Endodermal cell (in vitro differentiated cells): Measurements from ENCODE around the gene IGFBP2. TPM values are rescaled to one million over a fixed set of nuclear protein-coding genes. Genes with fewer than 3 reads are reported as not detected.

Source experiments
- DNase-seq: peaks from one replicate; pipeline ENCODE4 v3.0.0-alpha.2; 2017
- H3K27ac ChIP-seq: 2 replicates; pipeline ENCODE4 v1.5.1; 2013; ENCODE audit warnings: mild to moderate bottlenecking, low read depth, low read length, moderate library complexity
- H3K27me3 ChIP-seq: 2 replicates; pipeline ENCODE4 v1.6.1; 2013; ENCODE audit warnings: mild to moderate bottlenecking, low read length, moderate library complexity; ENCODE audit not compliant: insufficient read depth, control insufficient read depth, poor library complexity, severe bottlenecking
- H3K36me3 ChIP-seq: 2 replicates; pipeline ENCODE4 v1.7.0; 2013; ENCODE audit warnings: mild to moderate bottlenecking, low read length, moderate library complexity; ENCODE audit not compliant: control insufficient read depth, insufficient read depth
- H3K4me1 ChIP-seq: one replicate; pipeline ENCODE4 v1.7.0; 2013; ENCODE audit warnings: low read length; ENCODE audit not compliant: control insufficient read depth, insufficient read depth
- H3K4me3 ChIP-seq: 2 replicates; pipeline ENCODE4 v1.5.1; 2013; ENCODE audit warnings: mild to moderate bottlenecking, low read length, moderate library complexity
- H3K9ac ChIP-seq: 2 replicates; pipeline ENCODE4 v1.6.1; 2013; ENCODE audit warnings: mild to moderate bottlenecking, low read length, moderate library complexity; ENCODE audit not compliant: poor library complexity, severe bottlenecking; ENCODE audit errors: extremely low read depth
- H3K9me3 ChIP-seq: 2 replicates; pipeline ENCODE4 v1.6.1; 2013; ENCODE audit warnings: mild to moderate bottlenecking, low read length, moderate library complexity; ENCODE audit not compliant: control insufficient read depth
- H3K27ac Mint-ChIP-seq: 2 replicates; pipeline ENCODE4 v1.8.0; 2020; ENCODE audit warnings: mixed read lengths
- H3K27me3 Mint-ChIP-seq: 2 replicates; pipeline ENCODE4 v1.8.0; 2021; ENCODE audit warnings: mild to moderate bottlenecking, mixed read lengths; ENCODE audit not compliant: insufficient read depth
- H3K36me3 Mint-ChIP-seq: 2 replicates; pipeline ENCODE4 v1.8.0; 2020; ENCODE audit warnings: low read depth, mixed read lengths
- H3K4me1 Mint-ChIP-seq: 2 replicates; pipeline ENCODE4 v1.8.0; 2020; ENCODE audit warnings: mixed read lengths
- H3K4me3 Mint-ChIP-seq: 2 replicates; pipeline ENCODE4 v1.8.0; 2020; ENCODE audit warnings: mild to moderate bottlenecking, moderate library complexity, mixed read lengths
- H3K9me3 Mint-ChIP-seq: 2 replicates; pipeline ENCODE4 v1.8.0; 2020; ENCODE audit warnings: mild to moderate bottlenecking, mixed read lengths
- WGBS, 2 experiments: methylation state at CpG; one replicate each; pipeline versions ENCODE4 v1.1.5 to v1.1.7; 2013; ENCODE audit warnings: missing lambda C conversion rate in 2 of 2, mixed read lengths in 1 of 2; ENCODE audit not compliant: insufficient coverage in 1 of 2, insufficient read length in 1 of 2; 5-methylcytosine and 5-hydroxymethylcytosine counted together
- total RNA-seq, 2 donors: library from RNA; stranded (reverse); fragmentation: NEBNext Ultra II Directional in 1 of 2; extraction: Animal tissue kit (Norgen Biotek cat#: 25700) in 1 of 2; gene quantifications; 2 replicates in 1 of 2; 3 replicates in 1 of 2; pipeline ENCODE4 v1.2.1, GENCODE V29; 2021
- TF ChIP-seq, protein P1 (sequence below): fragments of 200-600 bp; sonication (generic); conservative IDR thresholded peaks from 2 replicates; pipeline ENCODE4 v1.5.0; 2021; ENCODE audit warnings: antibody characterized with exemption, mild to moderate bottlenecking

IGFBP2 gene
- total RNA-seq, 2 donors from 2014 or later = 80.8 to 313 TPM

DNA sequence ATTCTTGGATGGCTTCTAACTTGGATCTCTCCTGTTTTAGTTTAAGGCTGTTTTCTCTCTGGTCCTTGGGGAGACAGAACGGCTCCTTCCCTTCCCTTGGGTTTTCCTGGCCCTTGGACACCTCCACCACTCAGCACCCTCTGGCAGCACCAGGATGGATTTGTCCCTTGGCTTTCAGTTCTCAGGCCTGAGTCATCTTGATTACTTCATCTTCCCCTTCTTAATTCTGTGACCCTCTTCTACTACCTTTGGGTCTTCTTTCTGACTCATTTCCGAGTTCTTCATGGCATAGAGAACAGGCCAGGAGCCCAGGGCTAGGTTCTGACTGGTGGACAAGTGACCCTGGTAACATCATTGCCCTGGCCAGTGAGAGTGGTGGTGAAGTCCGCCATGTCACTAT, 14.9 kb downstream of the IGFBP2 start:
- Mint-ChIP-seq H3K36me3 (peaks cover 16% of the 10 kb centered on the region), H3K27me3 (no peaks in the 10 kb centered on the region), H3K4me3 (no peak overlapping the region), H3K9me3 (peaks cover 3% of the 10 kb centered on the region), H3K27ac (no peak overlapping the region), H3K4me1 (peaks cover 37% of the 10 kb centered on the region)
- no peak overlapping the region for H3K9ac ChIP-seq
- no peak overlapping the region for H3K27ac ChIP-seq
- H3K4me3 ChIP-seq = no peak overlapping the region
- no peaks in the 10 kb centered on the region for H3K27me3 ChIP-seq
- no peak for DNase-seq
- H3K4me1 ChIP-seq = peaks cover 12% of the 10 kb centered on the region
- H3K9me3 ChIP-seq = no peaks in the 10 kb centered on the region
- WGBS, 2 experiments = 93 to 94% methylated on average over 2 to 3 of the region's 3 CpGs
- TF ChIP-seq, protein P1, sequence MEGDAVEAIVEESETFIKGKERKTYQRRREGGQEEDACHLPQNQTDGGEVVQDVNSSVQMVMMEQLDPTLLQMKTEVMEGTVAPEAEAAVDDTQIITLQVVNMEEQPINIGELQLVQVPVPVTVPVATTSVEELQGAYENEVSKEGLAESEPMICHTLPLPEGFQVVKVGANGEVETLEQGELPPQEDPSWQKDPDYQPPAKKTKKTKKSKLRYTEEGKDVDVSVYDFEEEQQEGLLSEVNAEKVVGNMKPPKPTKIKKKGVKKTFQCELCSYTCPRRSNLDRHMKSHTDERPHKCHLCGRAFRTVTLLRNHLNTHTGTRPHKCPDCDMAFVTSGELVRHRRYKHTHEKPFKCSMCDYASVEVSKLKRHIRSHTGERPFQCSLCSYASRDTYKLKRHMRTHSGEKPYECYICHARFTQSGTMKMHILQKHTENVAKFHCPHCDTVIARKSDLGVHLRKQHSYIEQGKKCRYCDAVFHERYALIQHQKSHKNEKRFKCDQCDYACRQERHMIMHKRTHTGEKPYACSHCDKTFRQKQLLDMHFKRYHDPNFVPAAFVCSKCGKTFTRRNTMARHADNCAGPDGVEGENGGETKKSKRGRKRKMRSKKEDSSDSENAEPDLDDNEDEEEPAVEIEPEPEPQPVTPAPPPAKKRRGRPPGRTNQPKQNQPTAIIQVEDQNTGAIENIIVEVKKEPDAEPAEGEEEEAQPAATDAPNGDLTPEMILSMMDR = no peak
- peaks cover 5% of the 10 kb centered on the region for H3K36me3 ChIP-seq

DNA sequence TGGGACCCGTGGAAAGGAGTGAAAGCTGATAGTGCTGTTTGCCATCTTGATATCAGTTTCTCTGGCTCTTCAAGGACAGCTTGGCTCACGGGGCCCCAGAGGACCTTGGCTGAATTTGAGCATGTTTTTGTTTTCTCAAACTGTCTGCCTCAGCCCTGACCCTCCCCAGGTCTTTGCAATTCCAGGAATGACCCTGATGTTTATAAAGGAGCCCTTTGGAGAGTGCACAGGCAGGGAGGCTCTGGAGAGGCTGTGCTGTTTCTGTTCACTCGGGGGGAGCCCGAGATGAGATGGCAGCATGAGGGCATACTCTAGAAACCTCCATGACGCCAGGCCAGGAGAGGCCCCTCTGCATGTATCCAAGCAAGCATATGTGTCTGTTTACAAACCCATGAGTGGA, 16.4 kb downstream of the IGFBP2 start:
- no peak overlapping the region for H3K4me3 Mint-ChIP-seq
- peaks cover 23% of the 10 kb centered on the region for H3K4me1 Mint-ChIP-seq
- peaks cover 3% of the 10 kb centered on the region for H3K9me3 Mint-ChIP-seq
- Histone ChIP-seq H3K9me3 (no peaks in the 10 kb centered on the region), H3K27ac (peak overlapping the region; percentile 14), H3K27me3 (no peaks in the 10 kb centered on the region), H3K36me3 (peaks cover 10% of the 10 kb centered on the region), H3K9ac (no peak overlapping the region), H3K4me3 (no peak overlapping the region), H3K4me1 (peaks cover 12% of the 10 kb centered on the region)
- peak overlapping the region; percentile 39 for H3K27ac Mint-ChIP-seq
- no peaks in the 10 kb centered on the region for H3K27me3 Mint-ChIP-seq
- H3K36me3 Mint-ChIP-seq = peaks cover 16% of the 10 kb centered on the region
- 74 to 85% methylated on average over 5 of the region's 5 CpGs for WGBS, 2 experiments
- TF ChIP-seq, protein P1 = no peak
- no peak for DNase-seq

DNA sequence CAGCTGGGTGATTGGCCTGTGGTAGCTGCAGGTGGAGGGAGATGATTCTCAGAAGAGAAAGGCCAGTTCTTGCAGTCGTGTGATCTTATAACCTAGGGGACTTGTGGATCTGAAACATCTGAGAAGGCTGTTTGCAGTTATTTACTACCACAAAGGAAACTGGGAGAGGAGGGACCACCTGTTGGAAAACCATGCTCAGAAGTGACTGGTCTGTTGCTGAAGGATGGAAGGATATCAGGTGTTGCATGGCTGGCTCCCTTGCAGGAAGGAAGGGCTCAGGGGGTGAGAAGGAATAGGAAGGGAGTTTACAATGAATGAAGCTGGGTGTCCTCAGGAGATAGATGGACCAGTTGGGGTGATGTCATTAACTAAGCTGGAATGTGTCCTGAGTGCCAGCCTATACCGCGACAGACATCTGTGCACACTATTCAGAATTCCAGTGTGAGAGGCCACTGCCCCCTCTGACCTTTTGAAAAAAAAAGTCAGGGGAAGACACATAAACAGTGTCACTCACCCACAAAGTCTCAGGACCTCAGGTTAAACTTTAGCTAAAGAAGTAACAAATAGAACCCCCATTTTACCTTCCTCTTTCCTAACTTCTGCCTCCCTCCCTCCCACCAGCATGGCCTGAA, 17.5 kb downstream of the IGFBP2 start:
- H3K9me3 Mint-ChIP-seq = peaks cover 3% of the 10 kb centered on the region
- Histone ChIP-seq H3K27me3 (no peaks in the 10 kb centered on the region), H3K9me3 (no peaks in the 10 kb centered on the region), H3K27ac (peak overlapping the region; percentile 1), H3K9ac (no peak overlapping the region), H3K4me1 (peaks cover 6% of the 10 kb centered on the region), H3K36me3 (peaks cover 6% of the 10 kb centered on the region), H3K4me3 (no peak overlapping the region)
- H3K4me1 Mint-ChIP-seq = peaks cover 15% of the 10 kb centered on the region
- WGBS, 2 experiments = 92 to 95% methylated on average over 3 of the region's 3 CpGs
- no peak overlapping the region for H3K27ac Mint-ChIP-seq
- H3K27me3 Mint-ChIP-seq = no peaks in the 10 kb centered on the region
- H3K4me3 Mint-ChIP-seq = no peak overlapping the region
- no peak for DNase-seq
- peaks cover 14% of the 10 kb centered on the region for H3K36me3 Mint-ChIP-seq
- TF ChIP-seq, protein P1 = no peak
